Measurements from ENCODE around the gene FAM217B.
A peak's percentile ranks its signal among the peaks of the same experiment; 100 is the strongest.

The FAM217B gene

GRCh38 chr20:59940129-59940955 lies at the start of gene FAM217B, which contains the start of gene PPP1R3D:
FAM217B (plus strand) TSS chr20:59940389; CDS start chr20:59943944, 3,555 bp downstream.
PPP1R3D (minus strand) TSS chr20:59940305; CDS start chr20:59939931, 374 bp downstream.
- peak; percentile 95 for DNase-seq (ENCODE audit: low spot score)

DNA sequence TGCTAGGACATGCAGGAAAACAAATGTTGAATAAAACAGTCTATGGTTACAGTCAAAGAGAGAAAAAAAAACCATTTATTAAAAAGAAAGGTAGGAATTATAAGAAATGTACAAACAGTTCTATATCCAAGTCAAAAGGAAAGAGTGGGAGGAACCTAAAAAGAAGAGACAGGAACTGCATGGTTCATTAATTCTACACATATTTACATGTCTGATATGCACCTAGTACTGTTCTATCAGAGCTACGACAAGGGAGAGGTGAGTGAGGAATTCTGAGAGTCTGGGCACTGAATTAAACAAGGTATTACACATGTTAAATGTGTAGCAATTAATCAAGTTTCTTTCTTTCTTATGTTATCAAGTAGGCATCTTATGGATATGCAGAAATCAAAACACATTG lies 48.6 kb upstream of the FAM217B start:
- no peak for DNase-seq (ENCODE audit: low spot score)

DNA sequence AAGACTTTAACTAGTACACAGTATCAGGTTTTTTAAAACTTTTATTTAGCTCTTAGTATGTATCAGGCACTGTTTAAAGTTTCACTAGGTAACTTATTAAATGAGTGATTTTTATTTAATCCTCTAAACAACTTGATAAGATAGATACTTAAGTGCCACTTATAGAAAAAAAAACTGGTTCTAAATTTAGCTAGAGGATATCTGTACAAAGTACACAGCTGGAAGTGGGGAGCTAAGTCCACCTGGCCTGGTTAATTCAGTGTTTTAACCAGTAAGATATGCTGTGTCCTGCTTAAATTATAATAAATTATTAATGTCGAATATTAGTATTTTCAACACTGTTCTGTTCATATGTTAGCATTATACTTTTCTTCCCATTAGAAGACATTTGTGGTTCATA lies 44.3 kb upstream of the FAM217B start:
- no peak for DNase-seq (ENCODE audit: low spot score)

- no peak for DNase-seq (ENCODE audit: low spot score)
Observed at GRCh38 chr20:59902470-59902869, 37.7 kb upstream of the FAM217B start.

DNA sequence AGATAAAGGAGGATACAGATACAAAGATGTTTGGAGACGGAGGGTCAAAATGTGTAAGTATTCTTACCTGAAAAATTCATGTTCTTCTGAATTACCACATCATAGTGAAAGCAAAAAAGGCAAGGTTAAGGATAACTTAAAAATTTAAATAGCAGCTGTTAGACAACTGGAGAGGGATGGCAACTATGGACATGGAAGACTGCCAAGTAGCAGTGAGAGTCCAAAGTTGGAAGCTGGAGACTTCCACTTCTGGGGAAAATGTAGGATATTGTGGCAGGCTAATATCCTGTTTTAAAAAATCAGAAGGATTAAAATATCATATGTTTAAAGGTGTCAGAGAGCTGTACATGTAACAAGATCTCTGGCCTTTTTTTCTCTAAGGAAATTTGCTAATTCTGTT lies 36.6 kb upstream of the FAM217B start:
- no peak for DNase-seq (ENCODE audit: low spot score)

DNA sequence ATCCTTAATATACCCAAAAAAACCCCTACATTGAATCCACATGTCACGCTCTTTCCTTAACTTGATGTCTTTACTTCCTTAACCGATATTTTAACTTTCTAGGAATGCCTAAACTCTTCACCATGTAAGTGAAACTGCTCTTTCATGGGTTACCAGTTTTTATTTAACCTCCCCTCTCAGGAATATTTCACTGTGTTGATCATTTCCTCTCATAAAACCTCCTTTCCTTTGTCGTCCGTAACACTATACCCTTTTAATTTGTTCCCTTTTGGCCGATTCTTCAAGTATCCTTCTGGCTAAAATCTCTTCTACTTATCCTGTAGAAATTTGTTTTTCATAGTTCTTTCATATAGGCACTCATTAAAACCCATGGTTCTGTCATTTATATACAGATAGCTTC lies 31.3 kb upstream of the FAM217B start:
- no peak for DNase-seq (ENCODE audit: low spot score)

DNA sequence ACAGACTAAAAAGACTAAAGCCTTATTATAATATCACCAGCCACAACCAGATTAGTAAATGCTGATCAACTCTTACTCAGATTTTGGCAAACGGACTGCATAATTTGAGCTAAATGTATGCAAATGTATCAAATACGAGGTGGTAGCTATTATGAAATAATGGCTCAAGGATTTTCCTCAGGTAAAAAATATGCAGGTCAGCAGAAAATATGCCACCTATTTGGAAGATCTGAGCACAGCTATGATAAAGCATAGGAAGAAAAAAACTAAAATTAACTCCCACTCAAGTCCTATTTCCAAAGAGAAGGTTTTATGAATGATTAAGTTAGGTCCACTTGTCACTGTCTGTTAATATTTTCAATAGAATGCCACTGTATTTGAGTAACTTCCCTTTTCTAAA lies 29.1 kb upstream of the FAM217B start:
- DNase-seq (ENCODE audit: low spot score) = no peak

- DNase-seq (ENCODE audit: low spot score) = no peak
Observed at GRCh38 chr20:59912609-59913008, 27.6 kb upstream of the FAM217B start.

DNA sequence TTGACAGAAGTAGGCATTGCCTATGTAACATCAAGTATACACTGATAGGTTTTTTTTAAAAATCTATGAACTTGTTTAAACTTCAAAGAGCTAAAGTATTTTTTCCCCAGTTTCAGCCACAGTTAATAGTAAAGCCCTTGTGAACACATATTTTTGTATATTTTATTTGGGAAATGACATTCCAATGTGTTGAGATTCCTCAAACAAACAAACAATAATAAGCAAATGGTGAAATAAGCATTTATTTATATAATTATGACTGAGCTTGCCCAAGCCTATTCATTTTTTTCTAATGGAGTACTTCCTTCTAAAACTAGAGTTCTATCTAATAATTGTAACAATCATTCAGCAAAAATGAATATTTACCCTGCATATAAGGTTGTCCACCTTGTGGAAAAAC lies 19.2 kb upstream of the FAM217B start:
- DNase-seq (ENCODE audit: low spot score) = no peak

- DNase-seq (ENCODE audit: low spot score) = no peak
Observed at GRCh38 chr20:59923514-59923913, 16.7 kb upstream of the FAM217B start.

DNA sequence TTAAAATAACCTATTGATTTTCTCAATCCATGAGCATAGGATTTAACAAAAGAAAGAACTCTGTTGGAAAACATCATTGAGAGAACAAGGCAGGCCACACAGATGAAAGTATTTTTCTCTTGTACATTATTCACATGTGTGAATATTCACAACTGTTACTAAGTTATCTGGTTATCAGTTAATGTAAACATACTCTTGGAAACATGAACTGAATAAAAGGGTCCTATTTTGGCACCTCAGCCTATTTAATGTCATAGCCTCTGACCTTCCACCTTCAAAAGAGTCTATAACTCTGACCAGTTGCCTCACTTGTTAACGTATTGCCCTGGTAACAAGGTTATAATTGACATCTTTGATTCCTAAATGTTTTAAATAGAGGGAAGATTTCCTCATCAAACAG lies 14.8 kb upstream of the FAM217B start:
- DNase-seq (ENCODE audit: low spot score) = no peak

GRCh38 chr20:59925899-59926298 lies 14.3 kb upstream of the FAM217B start:
- DNase-seq (ENCODE audit: low spot score) = peak; percentile 67

DNA sequence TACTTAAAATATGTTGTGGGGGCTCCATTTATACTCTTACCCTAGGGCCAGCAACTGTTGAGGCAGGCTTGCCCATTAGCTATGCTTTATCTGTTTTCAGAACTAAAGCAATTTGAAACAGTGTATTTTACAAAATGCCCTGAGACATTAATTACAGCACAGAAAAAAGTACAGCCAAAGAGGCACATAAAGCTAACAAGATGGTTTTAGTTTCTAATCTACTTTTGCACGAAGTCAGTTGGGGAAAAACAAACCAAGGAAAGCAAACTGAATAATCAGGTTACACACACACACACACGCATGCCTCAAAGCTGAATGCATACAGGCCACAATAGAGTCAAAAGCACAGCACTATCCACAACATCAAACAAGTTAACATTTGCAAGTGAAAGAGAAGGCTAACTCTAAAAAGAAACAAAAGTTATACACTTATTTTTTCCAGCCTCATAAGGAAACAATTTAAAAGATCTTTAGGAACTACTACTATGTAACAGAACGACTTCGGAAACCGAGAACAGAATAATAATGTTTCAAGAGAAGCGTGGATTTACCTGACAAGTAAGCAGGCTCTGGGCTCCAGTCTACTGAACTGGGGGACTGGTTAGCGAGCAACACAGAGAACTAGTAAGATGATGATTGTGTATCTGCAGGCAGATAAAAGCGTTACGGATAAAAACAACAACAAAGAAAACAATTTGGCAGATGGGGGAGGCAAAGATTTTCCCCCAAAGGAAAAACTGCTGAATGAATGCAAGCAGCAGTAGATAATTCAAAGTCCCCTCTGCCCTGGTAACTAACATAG lies 8.5 kb upstream of the FAM217B start:
- no peak for DNase-seq (ENCODE audit: low spot score)

DNA sequence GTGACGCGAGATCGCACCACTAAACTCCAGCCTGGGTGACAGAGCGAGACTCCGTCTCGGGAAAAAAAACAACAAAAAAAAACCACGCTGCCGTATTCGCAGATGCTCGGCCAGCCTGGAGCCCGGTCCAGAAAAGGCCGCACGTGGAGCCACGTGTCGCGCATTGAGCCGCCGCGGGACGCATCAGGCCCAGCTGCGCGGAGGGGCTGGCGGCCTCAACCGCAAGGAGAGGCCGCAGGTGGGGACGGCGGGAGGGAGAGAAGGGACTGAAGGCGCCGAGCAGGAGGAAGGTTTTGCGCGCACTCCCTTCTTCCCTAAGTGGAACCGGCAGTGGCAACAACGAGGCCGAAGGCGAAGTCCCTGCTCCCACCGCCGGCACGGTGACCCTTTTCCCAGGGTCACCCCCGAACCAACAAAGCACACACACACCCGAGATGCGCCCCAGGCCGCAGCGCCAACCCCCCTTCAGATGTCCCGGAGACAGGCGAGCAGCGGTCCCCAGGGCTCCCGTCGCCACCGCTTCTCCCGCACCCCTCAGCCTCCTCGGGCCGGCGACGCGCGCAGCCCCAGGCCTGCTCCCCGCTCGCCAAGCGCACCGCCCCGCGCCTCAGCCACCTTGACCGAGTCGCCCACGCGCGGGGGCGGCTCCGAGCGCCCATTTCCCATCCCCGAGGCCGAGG lies 7.4 kb upstream of the FAM217B start:
- DNase-seq (ENCODE audit: low spot score) = no peak

DNA sequence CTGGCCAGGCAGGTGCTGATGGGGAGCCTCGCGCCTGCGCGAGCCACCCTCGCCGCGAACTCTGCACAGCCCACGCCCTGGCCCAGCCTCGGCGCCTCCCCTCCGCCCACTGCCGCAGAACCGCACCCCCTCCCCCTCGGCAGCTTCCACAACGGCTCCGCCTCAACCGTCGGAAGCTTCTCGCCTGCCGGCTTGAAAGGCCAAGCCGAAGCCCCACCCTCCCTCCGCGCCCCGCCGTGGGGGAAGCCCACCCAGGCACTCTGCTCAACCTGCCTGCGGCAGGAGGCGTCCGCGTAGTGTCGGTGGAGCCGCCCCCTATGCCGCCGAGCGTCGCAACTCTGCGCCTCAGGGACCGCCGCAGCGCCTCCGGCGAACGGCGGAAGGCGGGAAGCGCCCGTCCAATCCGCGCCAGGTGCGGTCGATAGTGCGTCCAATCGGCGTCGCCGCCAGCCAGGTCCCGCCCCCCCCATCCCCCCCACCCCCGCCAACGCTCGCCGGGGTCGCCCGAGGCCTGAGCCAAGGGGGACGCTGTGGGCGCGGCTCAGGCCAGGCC lies 6.8 kb upstream of the FAM217B start, which contains the start of gene SYCP2:
SYCP2 (minus strand) TSS at position 342 of the 553 bp plus-strand sequence. CDS start 11,224 bp downstream, outside the sequence.
- no peak for DNase-seq (ENCODE audit: low spot score)

- DNase-seq (ENCODE audit: low spot score) = peak; percentile 52
Observed at GRCh38 chr20:59933849-59934585, 6.2 kb upstream of the FAM217B start.

- no peak for DNase-seq (ENCODE audit: low spot score)
Observed at GRCh38 chr20:59935457-59936185, 4.6 kb upstream of the FAM217B start.

GRCh38 chr20:59936409-59936808 lies 3.8 kb upstream of the FAM217B start:
- no peak for DNase-seq (ENCODE audit: low spot score)

- no peak for DNase-seq (ENCODE audit: low spot score)
Observed at GRCh38 chr20:59937150-59937549, 3.0 kb upstream of the FAM217B start.

DNA sequence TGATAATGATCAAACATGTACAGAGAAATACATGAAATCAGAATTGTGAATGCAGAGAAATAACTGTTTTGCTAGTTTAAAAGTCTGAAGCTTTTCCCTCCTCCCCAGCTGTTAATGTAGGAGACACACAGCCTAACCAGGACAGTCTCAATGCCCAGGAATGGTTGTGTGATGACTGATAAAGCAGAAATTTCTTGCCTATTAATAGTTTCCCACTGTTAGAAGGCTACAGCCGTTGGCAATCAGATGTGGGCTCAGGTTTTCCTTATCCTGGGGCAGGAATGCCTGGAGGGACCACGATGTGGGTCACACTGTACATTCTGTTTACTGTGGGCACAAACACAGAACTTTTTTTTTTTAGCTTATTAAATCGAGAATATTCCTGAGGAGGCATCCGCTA lies 2.0 kb upstream of the FAM217B start:
- DNase-seq (ENCODE audit: low spot score) = no peak

DNA sequence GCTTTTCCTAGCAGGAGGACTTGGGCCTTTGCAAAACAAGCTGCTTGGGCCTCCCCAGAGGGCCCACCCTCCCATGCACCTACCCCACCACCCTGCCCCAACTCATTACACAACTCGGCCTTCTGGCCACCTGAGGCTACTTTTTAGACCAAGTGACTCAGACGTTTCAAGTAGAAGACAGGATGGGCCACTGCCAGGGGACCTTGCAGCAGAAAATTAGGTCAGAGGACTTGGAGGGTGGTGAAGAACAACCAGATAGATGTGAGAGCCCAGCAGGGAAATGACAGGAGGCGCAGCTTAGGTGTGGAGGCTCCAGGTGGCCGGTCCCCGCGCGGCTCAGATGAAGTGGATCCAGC lies 1.5 kb upstream of the FAM217B start:
- no peak for DNase-seq (ENCODE audit: low spot score)
